Testis (tissue), 2 donors: ENCODE measurements around the gene RALGPS1.

Source experiments
- CTCF ChIP-seq, 3 experiments: fragments of 450-650 bp in 2 of 3; fragments of 200-600 bp in 1 of 3; sonication (generic) in 1 of 3; IDR thresholded peaks; one replicate each; pipeline ENCODE4 v1.5.1; 2016 to 2019; ENCODE audit warnings: antibody characterized with exemption in 3 of 3, mild to moderate bottlenecking in 2 of 3, moderate library complexity in 1 of 3
- POLR2A ChIP-seq: fragments of 450-650 bp; IDR thresholded peaks from one replicate; pipeline ENCODE4 v1.6.1; 2017; ENCODE audit warnings: antibody characterized with exemption, mild to moderate bottlenecking, moderate library complexity

GRCh38 chr9:126886897-126887296 lies 27.7 kb upstream of the RALGPS1 start:
- TF ChIP-seq CTCF (IDR thresholded peaks at IDR 0.05) (no peak), POLR2A (no peak)
